GM19397 (cell line): Measurements from ENCODE around the gene CPA5.

ENCODE experiments used
- ATAC-seq: cut with Tn5 transposase; IDR thresholded peaks from one replicate; pipeline ENCODE4 v1.9.1; 2021; ENCODE audit warnings: mild to moderate bottlenecking, moderate library complexity; ENCODE audit not compliant: unreplicated experiment

Gene CPA5

GRCh38 chr7:130394421-130395195 lies 50.0 kb downstream of the CPA5 start:
- ATAC-seq = no peak

- ATAC-seq = no peak
These were observed 50.8 kb downstream of the CPA5 start for GRCh38 chr7:130395421-130395820.

- ATAC-seq = no peak
These were observed 51.5 kb downstream of the CPA5 start for GRCh38 chr7:130396109-130396508.

- no peak for ATAC-seq
These were observed 52.6 kb downstream of the CPA5 start for GRCh38 chr7:130397051-130397757.

- ATAC-seq = no peak
These were observed 53.1 kb downstream of the CPA5 start for GRCh38 chr7:130397758-130398073.

- ATAC-seq = no peak
These were observed 54.0 kb downstream of the CPA5 start for GRCh38 chr7:130398526-130399090.

GRCh38 chr7:130400120-130400572 lies 55.5 kb downstream of the CPA5 start:
- ATAC-seq = no peak

- no peak for ATAC-seq
These were observed 56.5 kb downstream of the CPA5 start for GRCh38 chr7:130401101-130401500.

GRCh38 chr7:130401578-130401977 lies 57.0 kb downstream of the CPA5 start:
- no peak for ATAC-seq

- no peak for ATAC-seq
These were observed 60.4 kb downstream of the CPA5 start for GRCh38 chr7:130405003-130405402.

- ATAC-seq = no peak
These were observed 64.6 kb downstream of the CPA5 start for GRCh38 chr7:130409067-130409711.

GRCh38 chr7:130409712-130410072 lies 65.1 kb downstream of the CPA5 start:
- ATAC-seq = no peak

- no peak for ATAC-seq
These were observed 66.4 kb downstream of the CPA5 start for GRCh38 chr7:130410868-130411541.

- ATAC-seq = no peak
These were observed 68.6 kb downstream of the CPA5 start for GRCh38 chr7:130413201-130413600.

- ATAC-seq = no peak
These were observed 70.4 kb downstream of the CPA5 start for GRCh38 chr7:130415006-130415405.

GRCh38 chr7:130417213-130417612 lies 72.6 kb downstream of the CPA5 start:
- no peak for ATAC-seq

GRCh38 chr7:130418306-130418705 lies 73.7 kb downstream of the CPA5 start:
- no peak for ATAC-seq
